ENCODE results near the gene TMEM232.
"Not testable (repeated sequence)": the region's sequence is repeated elsewhere in the genome, so short reads cannot be mapped to it uniquely, and the experiment has no call there.

Gene TMEM232

GRCh38 chr5:110625376-110625999 is 101.0 kb downstream of the TMEM232 start:
- no peak for DNase-seq (ENCODE audit: low read depth in 2 of 2)

GRCh38 chr5:110623874-110624273 is 102.6 kb downstream of the TMEM232 start:
- no peak for DNase-seq (ENCODE audit: low read depth in 2 of 2)

GRCh38 chr5:110618941-110619340 is 107.5 kb downstream of the TMEM232 start:
- no peak for DNase-seq (ENCODE audit: low read depth in 2 of 2)

- DNase-seq (ENCODE audit: low read depth in 2 of 2), result no peak
Observed at GRCh38 chr5:110616009-110616408, 110.5 kb downstream of the TMEM232 start.

GRCh38 chr5:110612794-110613247 is 113.7 kb downstream of the TMEM232 start:
- no peak for DNase-seq (ENCODE audit: low read depth in 2 of 2)

GRCh38 chr5:110611817-110612216 is 114.7 kb downstream of the TMEM232 start:
- DNase-seq (ENCODE audit: low read depth in 2 of 2), result no peak

- no peak for DNase-seq (ENCODE audit: low read depth in 2 of 2)
Observed at GRCh38 chr5:110594866-110595265, 131.6 kb downstream of the TMEM232 start.

GRCh38 chr5:110590187-110590586 is 136.3 kb downstream of the TMEM232 start:
- DNase-seq (ENCODE audit: low read depth in 2 of 2), result no peak

GRCh38 chr5:110588286-110588980 is 138.0 kb downstream of the TMEM232 start:
- DNase-seq (ENCODE audit: low read depth in 2 of 2), result no peak

- DNase-seq (ENCODE audit: low read depth in 2 of 2), result no peak
Observed at GRCh38 chr5:110580625-110581024, 145.8 kb downstream of the TMEM232 start.

GRCh38 chr5:110572729-110573128 is 153.7 kb downstream of the TMEM232 start:
- no peak for DNase-seq (ENCODE audit: low read depth in 2 of 2)

- no peak for DNase-seq (ENCODE audit: low read depth in 2 of 2)
Observed at GRCh38 chr5:110562191-110562590, 164.3 kb downstream of the TMEM232 start.

- no peak for DNase-seq (ENCODE audit: low read depth in 2 of 2)
Observed at GRCh38 chr5:110561510-110561909, 165.0 kb downstream of the TMEM232 start.

GRCh38 chr5:110549301-110549700 is 177.2 kb downstream of the TMEM232 start:
- DNase-seq (ENCODE audit: low read depth in 2 of 2), result no peak

- DNase-seq (ENCODE audit: low read depth in 2 of 2), result no peak
Observed at GRCh38 chr5:110548171-110548570, 178.3 kb downstream of the TMEM232 start.

GRCh38 chr5:110547495-110547894 is 179.0 kb downstream of the TMEM232 start:
- DNase-seq (ENCODE audit: low read depth in 2 of 2), result no peak

GRCh38 chr5:110545716-110546115 is 180.8 kb downstream of the TMEM232 start:
- DNase-seq (ENCODE audit: low read depth in 2 of 2), result no peak

GRCh38 chr5:110544603-110545002 is 181.9 kb downstream of the TMEM232 start:
- DNase-seq (ENCODE audit: low read depth in 2 of 2), result no peak

- no peak for DNase-seq (ENCODE audit: low read depth in 2 of 2)
Observed at GRCh38 chr5:110542949-110543348, 183.5 kb downstream of the TMEM232 start.

- DNase-seq (ENCODE audit: low read depth in 2 of 2), result no peak
Observed at GRCh38 chr5:110536120-110537115, 190.1 kb downstream of the TMEM232 start.

GRCh38 chr5:110535146-110535545 is 191.3 kb downstream of the TMEM232 start:
- DNase-seq (ENCODE audit: low read depth in 2 of 2), result not testable (repeated sequence)

- DNase-seq (ENCODE audit: low read depth in 2 of 2), result no peak
Observed at GRCh38 chr5:110525762-110526161, 200.7 kb downstream of the TMEM232 start.
